Measurements from ENCODE around the gene TNPO2.

The TNPO2 gene

DNA sequence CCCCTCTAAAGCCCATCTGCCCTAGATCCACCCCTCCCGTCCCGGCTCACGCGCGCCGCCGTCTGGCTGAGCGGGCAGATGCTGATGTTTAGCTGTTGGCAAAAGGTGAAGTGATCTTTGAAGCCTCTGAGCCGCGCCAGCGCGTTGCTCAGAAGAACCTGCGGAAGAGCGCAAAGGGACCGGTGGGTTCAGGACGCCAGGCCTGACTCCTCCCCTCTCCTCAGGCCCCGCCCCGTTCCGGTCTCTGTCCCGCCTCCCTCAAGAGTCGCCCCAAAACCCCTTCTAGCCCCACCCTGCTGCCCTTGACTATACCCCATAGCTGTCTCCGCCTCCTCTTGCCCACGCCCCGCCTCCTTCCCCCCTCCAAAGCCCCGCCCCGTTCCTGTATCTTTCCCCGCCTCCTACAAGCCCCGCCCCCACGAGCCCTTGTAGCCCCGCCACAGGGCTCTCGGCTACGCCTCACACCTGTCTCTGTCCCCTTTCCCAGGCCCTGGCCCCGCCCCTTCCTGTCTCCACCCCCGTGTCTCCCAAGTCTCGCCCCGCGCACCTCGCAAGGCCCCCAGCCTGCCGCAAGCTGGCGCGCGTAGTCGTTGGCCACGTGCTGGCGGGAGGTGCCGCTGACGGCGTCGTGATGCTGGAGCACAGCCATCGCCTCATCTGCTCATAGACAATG lies 66.7 kb downstream of the TNPO2 start:
- peaks cover 3% of the 10 kb centered on the region; the same call in 1 of the 2 replicates for H3K36me3 ChIP-seq
- DNase-seq: no peak
- no peaks in the 10 kb centered on the region for H3K4me1 ChIP-seq
- no peaks in the 10 kb centered on the region for H3K9me3 ChIP-seq
- H3K27me3 ChIP-seq: no peaks in the 10 kb centered on the region
- TF ChIP-seq, protein P1, sequence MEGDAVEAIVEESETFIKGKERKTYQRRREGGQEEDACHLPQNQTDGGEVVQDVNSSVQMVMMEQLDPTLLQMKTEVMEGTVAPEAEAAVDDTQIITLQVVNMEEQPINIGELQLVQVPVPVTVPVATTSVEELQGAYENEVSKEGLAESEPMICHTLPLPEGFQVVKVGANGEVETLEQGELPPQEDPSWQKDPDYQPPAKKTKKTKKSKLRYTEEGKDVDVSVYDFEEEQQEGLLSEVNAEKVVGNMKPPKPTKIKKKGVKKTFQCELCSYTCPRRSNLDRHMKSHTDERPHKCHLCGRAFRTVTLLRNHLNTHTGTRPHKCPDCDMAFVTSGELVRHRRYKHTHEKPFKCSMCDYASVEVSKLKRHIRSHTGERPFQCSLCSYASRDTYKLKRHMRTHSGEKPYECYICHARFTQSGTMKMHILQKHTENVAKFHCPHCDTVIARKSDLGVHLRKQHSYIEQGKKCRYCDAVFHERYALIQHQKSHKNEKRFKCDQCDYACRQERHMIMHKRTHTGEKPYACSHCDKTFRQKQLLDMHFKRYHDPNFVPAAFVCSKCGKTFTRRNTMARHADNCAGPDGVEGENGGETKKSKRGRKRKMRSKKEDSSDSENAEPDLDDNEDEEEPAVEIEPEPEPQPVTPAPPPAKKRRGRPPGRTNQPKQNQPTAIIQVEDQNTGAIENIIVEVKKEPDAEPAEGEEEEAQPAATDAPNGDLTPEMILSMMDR (IDR thresholded peaks at IDR 0.05; ENCODE audit: low read depth, low read length): no peak
- no peak overlapping the region for H3K4me3 ChIP-seq (ENCODE audit: low read depth, low read length)

DNA sequence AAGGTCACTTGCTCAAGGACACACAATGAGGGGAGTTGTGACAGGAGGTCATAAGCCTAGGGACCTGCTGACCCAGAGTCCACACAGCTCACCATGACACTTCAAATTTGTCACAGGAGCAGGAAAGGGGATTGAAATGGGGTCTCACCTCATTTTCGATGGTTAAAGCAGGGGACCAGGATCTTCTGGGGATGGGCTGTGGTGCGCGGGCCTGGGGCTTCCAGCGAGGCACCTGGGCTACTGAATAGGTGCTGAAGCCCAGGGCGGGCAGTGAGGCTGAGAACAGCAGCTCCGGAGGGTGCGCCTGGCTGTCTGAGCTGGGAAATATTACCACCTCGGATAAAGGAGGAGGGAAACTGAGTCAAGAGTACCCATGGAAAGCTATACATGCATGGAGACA lies 68.2 kb downstream of the TNPO2 start:
- Histone ChIP-seq H3K36me3 (peaks cover 3% of the 10 kb centered on the region; the same call in 1 of the 2 replicates), H3K4me3 (ENCODE audit: low read depth, low read length) (no peak overlapping the region), H3K4me1 (no peaks in the 10 kb centered on the region), H3K9me3 (no peaks in the 10 kb centered on the region), H3K27me3 (no peaks in the 10 kb centered on the region)
- DNase-seq: no peak
- TF ChIP-seq, protein P1 (IDR thresholded peaks at IDR 0.05; ENCODE audit: low read depth, low read length): no peak

DNA sequence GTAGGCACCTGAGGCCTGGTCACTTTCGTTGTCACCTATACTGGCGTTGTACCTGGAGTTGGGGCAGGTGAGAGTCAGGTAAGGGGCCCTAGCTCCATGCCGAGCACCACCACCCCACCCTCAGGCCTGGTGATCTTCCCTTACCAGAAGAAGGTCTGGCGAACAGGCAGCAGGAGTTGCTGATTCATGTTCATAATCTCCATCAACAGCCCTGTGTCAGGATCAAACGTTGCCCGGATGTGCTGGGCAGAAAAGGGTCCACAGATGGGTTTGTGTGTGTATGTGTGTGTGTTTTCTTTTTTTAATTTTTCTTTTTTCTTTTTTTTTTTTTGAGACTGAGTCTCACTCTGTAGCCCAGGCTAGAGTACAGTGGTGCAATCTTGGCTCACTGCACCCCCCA lies 71.5 kb downstream of the TNPO2 start:
- H3K9me3 ChIP-seq: no peaks in the 10 kb centered on the region; the same call in 1 of the 2 replicates
- no peak overlapping the region for H3K4me3 ChIP-seq (ENCODE audit: low read depth, low read length)
- peaks cover 3% of the 10 kb centered on the region; the same call in 1 of the 2 replicates for H3K36me3 ChIP-seq
- H3K4me1 ChIP-seq: no peaks in the 10 kb centered on the region
- no peak for DNase-seq
- TF ChIP-seq, protein P1 (IDR thresholded peaks at IDR 0.05; ENCODE audit: low read depth, low read length): no peak
- no peaks in the 10 kb centered on the region for H3K27me3 ChIP-seq

DNA sequence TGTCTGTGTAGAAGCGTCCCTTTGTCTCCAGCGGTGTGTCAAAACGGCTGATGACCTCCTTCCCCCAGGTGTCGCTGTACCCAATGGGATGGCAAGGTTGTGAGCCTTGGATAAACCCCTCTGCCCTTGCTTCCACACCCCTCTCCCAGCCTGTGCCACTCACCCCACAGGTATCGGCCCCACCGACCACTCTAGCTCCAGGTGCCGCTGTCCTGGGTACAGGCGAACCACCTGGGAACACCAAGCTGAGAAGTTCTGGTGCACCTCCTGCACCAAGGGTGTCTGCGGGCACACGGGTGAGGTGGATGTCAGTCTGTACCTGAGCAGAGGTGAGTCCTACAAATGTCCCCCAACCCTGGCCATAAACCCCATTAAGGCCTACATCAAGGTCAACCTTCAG lies 73.8 kb downstream of the TNPO2 start:
- Histone ChIP-seq H3K9me3 (no peaks in the 10 kb centered on the region; the same call in 1 of the 2 replicates), H3K27me3 (no peaks in the 10 kb centered on the region), H3K4me3 (ENCODE audit: low read depth, low read length) (no peak overlapping the region), H3K36me3 (no peaks in the 10 kb centered on the region), H3K4me1 (no peaks in the 10 kb centered on the region)
- DNase-seq: no peak
- TF ChIP-seq, protein P1 (IDR thresholded peaks at IDR 0.05; ENCODE audit: low read depth, low read length): no peak
